ENCODE measurements around the gene MINPP1. TPM values are rescaled to one million over a fixed set of nuclear protein-coding genes. Genes with fewer than 3 reads are reported as not detected.

The MINPP1 gene
- total and polyA plus RNA-seq, 4 experiments from 2014 or later = 8.2 to 11.0 (median 10.1) TPM

DNA sequence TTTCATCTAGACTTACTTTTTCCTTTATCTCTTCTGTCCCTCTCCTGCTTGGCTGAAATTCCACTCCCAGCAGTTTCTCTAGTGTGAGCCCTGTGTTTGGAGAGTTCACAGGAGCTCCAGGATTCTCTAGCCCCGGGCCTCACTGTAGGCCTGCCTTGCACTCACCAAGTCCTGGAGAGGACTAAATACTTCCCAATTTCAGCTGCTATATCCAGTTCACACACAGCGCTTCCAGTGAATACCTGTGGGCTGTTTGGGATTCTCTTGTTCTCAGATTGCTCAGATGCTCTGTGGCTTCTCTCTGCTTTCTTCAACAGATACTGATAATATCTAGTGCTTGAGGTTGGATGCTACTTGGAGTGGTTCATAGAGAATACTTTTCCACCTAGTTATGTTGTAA is 46.0 kb downstream of the MINPP1 start:
- Mint-ChIP-seq H3K27ac (peak overlapping the region in 2 of 7 donors; percentile 2 to 12), H3K36me3 (peaks cover 23 to 35% of the 10 kb centered on the region in 2 donors), H3K27me3 (no peaks in the 10 kb centered on the region), H3K9me3 (peaks cover 0 to 1% (median 0%) of the 10 kb centered on the region in 8 donors), H3K4me1 (peaks cover 3 to 9% (median 7%) of the 10 kb centered on the region in 4 donors), H3K4me3 (no peak overlapping the region)
- intact Hi-C loops (cut with micrococcal nuclease) = no loop called here
- Histone ChIP-seq H3K27ac (ENCODE audit: low read depth, low read length) (no peak overlapping the region), H3K27me3 (ENCODE audit: insufficient read depth, low read length) (no peaks in the 10 kb centered on the region), H3K4me1 (ENCODE audit: insufficient read depth, low read length) (peaks cover 9% of the 10 kb centered on the region), H3K36me3 (ENCODE audit: insufficient read depth, low read length) (no peaks in the 10 kb centered on the region), H3K9me3 (ENCODE audit: control insufficient read depth in 1 of 2, low read length in 2 of 2) (no peaks in the 10 kb centered on the region), H3K4me3 (ENCODE audit: low read length in 2 of 2) (no peak overlapping the region)
- no peak for DNase-seq
- ChIA-PET CTCF (ENCODE audit: partially characterized antibody) (no interaction called here), POLR2A (ENCODE audit: partially characterized antibody) (no interaction called here)

DNA sequence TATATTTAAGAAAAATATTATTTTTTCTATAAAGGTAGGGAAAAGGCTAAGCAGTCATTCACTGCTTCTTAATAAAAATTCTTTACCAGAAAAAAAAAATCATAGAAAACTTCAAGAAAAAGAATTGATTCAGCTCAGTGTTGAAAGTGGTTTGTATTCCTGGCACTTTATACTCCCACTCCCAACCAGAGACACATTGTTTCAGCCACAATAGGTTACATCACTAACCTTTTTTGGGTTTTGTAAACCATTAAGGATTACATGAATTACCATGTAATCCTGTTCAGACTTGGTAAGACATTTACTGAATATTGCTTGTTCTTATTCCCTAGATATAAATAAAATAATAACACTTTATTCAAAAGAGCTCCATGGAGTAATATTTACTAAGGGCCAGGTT is 46.6 kb downstream of the MINPP1 start:
- H3K27me3 ChIP-seq (ENCODE audit: insufficient read depth, low read length) = no peaks in the 10 kb centered on the region
- POLR2A ChIA-PET (ENCODE audit: partially characterized antibody) = no interaction called here
- H3K36me3 ChIP-seq (ENCODE audit: insufficient read depth, low read length) = no peaks in the 10 kb centered on the region
- CTCF ChIA-PET (ENCODE audit: partially characterized antibody) = no interaction called here
- Mint-ChIP-seq H3K27me3 (no peaks in the 10 kb centered on the region), H3K27ac (no peak overlapping the region), H3K4me1 (peaks cover 0 to 9% (median 2%) of the 10 kb centered on the region in 4 donors), H3K36me3 (peaks cover 23 to 35% of the 10 kb centered on the region in 2 donors), H3K9me3 (peaks cover 0 to 1% (median 0%) of the 10 kb centered on the region in 8 donors), H3K4me3 (no peak overlapping the region)
- H3K4me3 ChIP-seq (ENCODE audit: low read length in 2 of 2) = no peak overlapping the region
- intact Hi-C loops (cut with micrococcal nuclease) = no loop called here
- peaks cover 3% of the 10 kb centered on the region for H3K4me1 ChIP-seq (ENCODE audit: insufficient read depth, low read length)
- no peaks in the 10 kb centered on the region for H3K9me3 ChIP-seq (ENCODE audit: control insufficient read depth in 1 of 2, low read length in 2 of 2)
- H3K27ac ChIP-seq (ENCODE audit: low read depth, low read length) = no peak overlapping the region
- no peak for DNase-seq

DNA sequence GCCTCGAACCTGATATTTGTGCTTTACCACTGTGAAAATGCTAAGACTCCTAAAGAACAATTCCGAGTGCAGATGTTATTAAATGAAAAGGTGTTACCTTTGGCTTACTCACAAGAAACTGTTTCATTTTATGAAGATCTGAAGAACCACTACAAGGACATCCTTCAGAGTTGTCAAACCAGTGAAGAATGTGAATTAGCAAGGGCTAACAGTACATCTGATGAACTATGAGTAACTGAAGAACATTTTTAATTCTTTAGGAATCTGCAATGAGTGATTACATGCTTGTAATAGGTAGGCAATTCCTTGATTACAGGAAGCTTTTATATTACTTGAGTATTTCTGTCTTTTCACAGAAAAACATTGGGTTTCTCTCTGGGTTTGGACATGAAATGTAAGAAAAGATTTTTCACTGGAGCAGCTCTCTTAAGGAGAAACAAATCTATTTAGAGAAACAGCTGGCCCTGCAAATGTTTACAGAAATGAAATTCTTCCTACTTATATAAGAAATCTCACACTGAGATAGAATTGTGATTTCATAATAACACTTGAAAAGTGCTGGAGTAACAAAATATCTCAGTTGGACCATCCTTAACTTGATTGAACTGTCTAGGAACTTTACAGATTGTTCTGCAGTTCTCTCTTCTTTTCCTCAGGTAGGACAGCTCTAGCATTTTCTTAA is 47.7 kb downstream of the MINPP1 start:
- CTCF ChIA-PET (ENCODE audit: partially characterized antibody) = no interaction called here

DNA sequence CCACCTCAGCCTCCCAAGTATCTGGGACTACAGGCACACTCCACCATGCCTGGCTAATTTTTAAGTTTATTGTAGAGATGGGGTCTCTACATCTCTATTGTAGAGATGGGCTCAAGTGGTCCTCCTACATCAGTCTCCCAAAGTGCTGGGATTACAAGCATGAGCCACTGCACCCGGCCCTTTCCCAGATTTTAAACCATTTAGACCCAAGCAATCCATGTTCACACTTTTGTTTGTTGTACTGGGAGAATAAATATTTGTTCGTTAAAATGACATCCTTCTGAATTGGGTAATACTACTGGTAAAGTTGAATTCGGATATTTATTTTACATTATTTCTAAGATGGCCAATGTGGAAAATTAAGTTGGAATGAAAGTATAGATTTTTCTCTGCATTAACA is 52.7 kb downstream of the MINPP1 start:
- intact Hi-C loops (cut with micrococcal nuclease) = no loop called here
- Mint-ChIP-seq H3K36me3 (peaks cover 15 to 17% of the 10 kb centered on the region in 2 donors), H3K4me3 (no peak overlapping the region), H3K9me3 (peaks cover 0 to 8% (median 2%) of the 10 kb centered on the region in 8 donors), H3K4me1 (peaks cover 0 to 2% (median under 1%) of the 10 kb centered on the region in 4 donors), H3K27ac (no peak overlapping the region), H3K27me3 (peaks cover 0 to 1% of the 10 kb centered on the region in 2 donors)
- Histone ChIP-seq H3K9me3 (ENCODE audit: control insufficient read depth in 1 of 2, low read length in 2 of 2) (no peaks in the 10 kb centered on the region), H3K27me3 (ENCODE audit: insufficient read depth, low read length) (no peaks in the 10 kb centered on the region), H3K27ac (ENCODE audit: low read depth, low read length) (no peak overlapping the region), H3K4me3 (ENCODE audit: low read length in 2 of 2) (no peak overlapping the region), H3K36me3 (ENCODE audit: insufficient read depth, low read length) (no peaks in the 10 kb centered on the region), H3K4me1 (ENCODE audit: insufficient read depth, low read length) (no peaks in the 10 kb centered on the region)
- POLR2A ChIA-PET (ENCODE audit: partially characterized antibody) = no interaction called here
- no peak for DNase-seq
- CTCF ChIA-PET (ENCODE audit: partially characterized antibody) = no interaction called here

More for the DNA sequence above, 47.7 kb downstream of the MINPP1 start:
- no peaks in the 10 kb centered on the region for H3K27me3 Mint-ChIP-seq
- peaks cover 0 to 1% (median 0%) of the 10 kb centered on the region in 8 donors for H3K9me3 Mint-ChIP-seq
- no peaks in the 10 kb centered on the region for H3K27me3 ChIP-seq (ENCODE audit: insufficient read depth, low read length)
- POLR2A ChIA-PET (ENCODE audit: partially characterized antibody) = no interaction called here
- no peak for DNase-seq
- no peak overlapping the region for H3K4me3 ChIP-seq (ENCODE audit: low read length in 2 of 2)
- H3K9me3 ChIP-seq (ENCODE audit: control insufficient read depth in 1 of 2, low read length in 2 of 2) = no peaks in the 10 kb centered on the region
- H3K36me3 Mint-ChIP-seq = peaks cover 20 to 32% of the 10 kb centered on the region in 2 donors
- H3K27ac Mint-ChIP-seq = no peak overlapping the region
- peaks cover 0 to 7% (median under 1%) of the 10 kb centered on the region in 4 donors for H3K4me1 Mint-ChIP-seq
- no peaks in the 10 kb centered on the region for H3K36me3 ChIP-seq (ENCODE audit: insufficient read depth, low read length)
- H3K27ac ChIP-seq (ENCODE audit: low read depth, low read length) = no peak overlapping the region
- no peak overlapping the region for H3K4me3 Mint-ChIP-seq
- H3K4me1 ChIP-seq (ENCODE audit: insufficient read depth, low read length) = no peaks in the 10 kb centered on the region
- intact Hi-C loops (cut with micrococcal nuclease) = no loop called here

DNA sequence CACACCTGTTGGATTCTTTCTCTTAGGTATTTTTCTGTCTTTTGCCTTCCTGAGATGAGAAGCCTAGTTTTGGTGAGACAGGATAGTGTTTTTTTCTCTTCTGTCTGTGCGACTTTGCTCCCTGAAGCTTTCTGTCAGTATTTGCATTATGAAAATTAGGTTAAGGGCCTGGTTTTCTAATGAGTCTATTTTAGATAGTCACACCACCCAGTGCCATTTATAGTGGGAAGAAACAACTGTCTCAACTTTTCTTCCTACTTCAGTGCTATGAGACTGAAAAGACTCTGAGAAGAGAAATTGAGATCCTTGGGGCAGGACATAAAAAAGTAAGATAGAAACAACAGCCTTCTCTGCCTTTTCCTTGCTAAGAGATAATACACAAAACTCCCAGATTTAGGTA is 53.6 kb downstream of the MINPP1 start:
- Histone ChIP-seq H3K36me3 (ENCODE audit: insufficient read depth, low read length) (no peaks in the 10 kb centered on the region), H3K4me3 (ENCODE audit: low read length in 2 of 2) (no peak overlapping the region), H3K9me3 (ENCODE audit: control insufficient read depth in 1 of 2, low read length in 2 of 2) (no peaks in the 10 kb centered on the region), H3K27me3 (ENCODE audit: insufficient read depth, low read length) (no peaks in the 10 kb centered on the region), H3K27ac (ENCODE audit: low read depth, low read length) (no peak overlapping the region), H3K4me1 (ENCODE audit: insufficient read depth, low read length) (no peaks in the 10 kb centered on the region)
- POLR2A ChIA-PET (ENCODE audit: partially characterized antibody) = no interaction called here
- Mint-ChIP-seq H3K36me3 (peaks cover 11 to 13% of the 10 kb centered on the region in 2 donors), H3K27ac (no peak overlapping the region), H3K4me1 (peaks cover 0 to 2% (median under 1%) of the 10 kb centered on the region in 4 donors), H3K9me3 (peaks cover 0 to 16% (median 9%) of the 10 kb centered on the region in 8 donors), H3K27me3 (peaks cover 0 to 1% of the 10 kb centered on the region in 2 donors), H3K4me3 (no peak overlapping the region)
- CTCF ChIA-PET (ENCODE audit: partially characterized antibody) = interaction anchor here (0.8 to 0.9 kb wide), 2 partner anchors 10 to 24 kb away, joined by 3 read pairs; no protein-coding TSS in a partner anchor
- DNase-seq = no peak
- intact Hi-C loops (cut with micrococcal nuclease) = no loop called here

- Mint-ChIP-seq H3K9me3 (peaks cover 0 to 18% (median 12%) of the 10 kb centered on the region in 8 donors), H3K4me1 (peaks cover 0 to 2% (median under 1%) of the 10 kb centered on the region in 4 donors), H3K27me3 (peaks cover 1% of the 10 kb centered on the region in 2 donors), H3K36me3 (peaks cover 6 to 8% of the 10 kb centered on the region in 2 donors), H3K27ac (no peak overlapping the region), H3K4me3 (no peak overlapping the region)
- intact Hi-C loops (cut with micrococcal nuclease) = no loop called here
- no peak overlapping the region for H3K4me3 ChIP-seq (ENCODE audit: low read length in 2 of 2)
- no peak overlapping the region for H3K27ac ChIP-seq (ENCODE audit: low read depth, low read length)
- no peaks in the 10 kb centered on the region for H3K4me1 ChIP-seq (ENCODE audit: insufficient read depth, low read length)
- POLR2A ChIA-PET (ENCODE audit: partially characterized antibody) = no interaction called here
- H3K36me3 ChIP-seq (ENCODE audit: insufficient read depth, low read length) = no peaks in the 10 kb centered on the region
- DNase-seq = no peak
- no peaks in the 10 kb centered on the region for H3K27me3 ChIP-seq (ENCODE audit: insufficient read depth, low read length)
- CTCF ChIA-PET (ENCODE audit: partially characterized antibody) = interaction anchor here (0.9 kb wide), 1 partner anchor 23 kb away, joined by 3 read pairs; no protein-coding TSS in a partner anchor
- H3K9me3 ChIP-seq (ENCODE audit: control insufficient read depth in 1 of 2, low read length in 2 of 2) = no peaks in the 10 kb centered on the region
Observed at GRCh38 chr10:87559392-87559791, 54.7 kb downstream of the MINPP1 start.

DNA sequence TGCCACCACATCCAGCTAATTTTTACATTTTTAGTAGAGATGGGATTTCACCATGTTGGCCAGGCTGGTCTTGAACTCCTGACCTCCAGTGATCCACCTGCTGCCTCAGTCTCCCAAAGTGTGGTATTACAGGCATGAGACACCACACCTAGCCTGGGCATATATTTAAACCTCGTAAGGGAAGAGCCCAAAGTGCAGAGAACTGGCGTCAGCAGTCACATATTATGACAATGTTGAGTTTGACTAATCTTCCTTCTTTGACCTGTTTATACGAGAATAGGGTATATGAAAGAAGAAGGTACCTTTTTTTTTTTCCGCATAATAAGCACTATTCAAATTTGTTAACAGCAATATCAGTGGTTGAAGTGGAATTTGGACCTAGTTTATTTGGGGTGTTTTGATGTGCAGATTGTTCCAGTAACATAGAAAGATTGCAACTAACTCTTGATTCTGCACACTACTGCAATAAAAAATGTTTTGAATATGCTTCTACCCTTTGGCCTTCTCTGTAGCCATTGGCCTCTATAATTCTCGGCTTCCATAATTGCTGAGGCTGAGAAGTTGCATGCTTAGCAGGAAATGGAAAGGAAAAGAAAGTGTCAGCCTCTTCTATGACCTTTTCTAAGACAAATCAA is 55.9 kb downstream of the MINPP1 start:
- Histone ChIP-seq H3K27me3 (ENCODE audit: insufficient read depth, low read length) (no peaks in the 10 kb centered on the region), H3K36me3 (ENCODE audit: insufficient read depth, low read length) (no peaks in the 10 kb centered on the region), H3K9me3 (ENCODE audit: control insufficient read depth in 1 of 2, low read length in 2 of 2) (no peaks in the 10 kb centered on the region), H3K4me3 (ENCODE audit: low read length in 2 of 2) (no peak overlapping the region), H3K4me1 (ENCODE audit: insufficient read depth, low read length) (no peaks in the 10 kb centered on the region), H3K27ac (ENCODE audit: low read depth, low read length) (no peak overlapping the region)
- Mint-ChIP-seq H3K4me3 (no peak overlapping the region), H3K4me1 (no peaks in the 10 kb centered on the region), H3K9me3 (peaks cover 0 to 30% (median 22%) of the 10 kb centered on the region in 8 donors), H3K27ac (no peak overlapping the region), H3K36me3 (peaks cover 3% of the 10 kb centered on the region in 2 donors), H3K27me3 (peaks cover 2 to 4% of the 10 kb centered on the region in 2 donors)
- no peak for DNase-seq
- ChIA-PET POLR2A (ENCODE audit: partially characterized antibody) (no interaction called here), CTCF (ENCODE audit: partially characterized antibody) (interaction anchor here (0.9 kb wide), 1 partner anchor 35 kb away, joined by 3 read pairs; no protein-coding TSS in a partner anchor)
- intact Hi-C loops (cut with micrococcal nuclease) = no loop called here

All from CD4-positive, alpha-beta memory T cell (primary cell).